GM12864 (cell line): ENCODE results near the gene CDH8.
"Not testable (repeated sequence)": the region's sequence is repeated elsewhere in the genome, so short reads cannot be mapped to it uniquely, and the experiment has no call there.

ENCODE experiments used
- DNase-seq: peaks from one replicate; pipeline ENCODE4 v3.0.0-alpha.2; 2011; ENCODE audit warnings: low read depth
- H3K4me3 ChIP-seq: 2 replicates; pipeline ENCODE4 v1.5.1; 2011; ENCODE audit warnings: mild to moderate bottlenecking, low read depth, low read length, control low read depth
- TF ChIP-seq, protein P1 (sequence below): IDR thresholded peaks from 2 replicates; pipeline ENCODE4 v1.5.1; 2011; ENCODE audit warnings: low read depth, mild to moderate bottlenecking, moderate library complexity, low read length, control low read depth, inconsistent platforms; ENCODE audit errors: missing control alignments

The CDH8 gene

GRCh38 chr16:61921373-61921772, 114.9 kb downstream of the CDH8 start:
- no peak for DNase-seq
- TF ChIP-seq, protein P1, sequence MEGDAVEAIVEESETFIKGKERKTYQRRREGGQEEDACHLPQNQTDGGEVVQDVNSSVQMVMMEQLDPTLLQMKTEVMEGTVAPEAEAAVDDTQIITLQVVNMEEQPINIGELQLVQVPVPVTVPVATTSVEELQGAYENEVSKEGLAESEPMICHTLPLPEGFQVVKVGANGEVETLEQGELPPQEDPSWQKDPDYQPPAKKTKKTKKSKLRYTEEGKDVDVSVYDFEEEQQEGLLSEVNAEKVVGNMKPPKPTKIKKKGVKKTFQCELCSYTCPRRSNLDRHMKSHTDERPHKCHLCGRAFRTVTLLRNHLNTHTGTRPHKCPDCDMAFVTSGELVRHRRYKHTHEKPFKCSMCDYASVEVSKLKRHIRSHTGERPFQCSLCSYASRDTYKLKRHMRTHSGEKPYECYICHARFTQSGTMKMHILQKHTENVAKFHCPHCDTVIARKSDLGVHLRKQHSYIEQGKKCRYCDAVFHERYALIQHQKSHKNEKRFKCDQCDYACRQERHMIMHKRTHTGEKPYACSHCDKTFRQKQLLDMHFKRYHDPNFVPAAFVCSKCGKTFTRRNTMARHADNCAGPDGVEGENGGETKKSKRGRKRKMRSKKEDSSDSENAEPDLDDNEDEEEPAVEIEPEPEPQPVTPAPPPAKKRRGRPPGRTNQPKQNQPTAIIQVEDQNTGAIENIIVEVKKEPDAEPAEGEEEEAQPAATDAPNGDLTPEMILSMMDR = no peak

GRCh38 chr16:61917865-61918826, 118.1 kb downstream of the CDH8 start:
- not testable (repeated sequence) for H3K4me3 ChIP-seq, DNase-seq

More at GRCh38 chr16:61921373-61921772, 114.9 kb downstream of the CDH8 start:
- H3K4me3 ChIP-seq = no peak overlapping the region

- no peak overlapping the region for H3K4me3 ChIP-seq
- TF ChIP-seq, protein P1 = no peak
- no peak for DNase-seq
Observed at GRCh38 chr16:61915569-61915968, 120.7 kb downstream of the CDH8 start.

- H3K4me3 ChIP-seq = no peak overlapping the region
- no peak for DNase-seq
- TF ChIP-seq, protein P1 = no peak
Observed at GRCh38 chr16:61909074-61909473, 127.2 kb downstream of the CDH8 start.

DNA sequence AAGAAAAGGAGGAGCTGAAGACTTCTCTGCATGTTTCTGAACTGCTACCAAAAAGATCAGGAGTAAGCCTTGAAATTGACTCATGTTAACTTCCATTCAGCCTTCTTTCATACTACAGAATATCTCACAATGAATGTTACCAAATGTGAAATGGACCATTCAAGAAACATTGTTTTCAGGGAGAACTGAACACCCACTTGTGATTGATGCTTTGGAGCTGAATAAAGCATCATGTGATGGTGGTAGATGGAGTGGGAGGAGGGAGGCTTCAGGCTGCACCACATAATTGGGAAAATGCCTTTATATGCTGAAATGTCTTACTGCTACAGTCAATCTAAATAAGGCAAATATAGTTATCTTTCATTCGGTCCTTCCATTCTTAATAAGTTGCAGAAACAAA, 127.8 kb downstream of the CDH8 start:
- no peak for DNase-seq
- TF ChIP-seq, protein P1 = no peak

DNA sequence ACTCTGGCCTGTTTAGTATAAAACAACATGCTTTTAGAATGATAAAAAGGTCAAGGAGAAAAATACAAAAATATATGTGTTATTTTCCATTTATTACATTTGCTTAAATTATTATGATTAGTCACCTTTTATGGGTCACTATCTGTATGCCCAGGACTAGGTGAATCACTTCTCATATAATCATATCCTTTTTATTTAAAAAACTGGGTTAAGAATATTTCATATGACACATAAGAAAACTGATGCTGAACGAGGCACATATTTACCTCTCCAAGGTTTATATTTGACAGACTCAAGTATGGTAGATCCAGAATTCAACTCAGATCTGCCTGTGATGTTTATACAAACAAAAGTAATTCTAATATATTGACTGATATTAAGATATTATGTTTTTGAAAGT, 134.5 kb downstream of the CDH8 start:
- TF ChIP-seq, protein P1 = no peak
- no peak for DNase-seq
- H3K4me3 ChIP-seq = no peak overlapping the region

More for the DNA sequence above, 127.8 kb downstream of the CDH8 start:
- H3K4me3 ChIP-seq = no peak overlapping the region

- TF ChIP-seq, protein P1 = no peak
- no peak for DNase-seq
- H3K4me3 ChIP-seq = no peak overlapping the region
Observed at GRCh38 chr16:61900482-61900881, 135.8 kb downstream of the CDH8 start.
